HEK293 (cell line): ENCODE measurements around the gene FIP1L1.

Source experiments
- CTCF ChIA-PET: fragments of 350-600 bp; formaldehyde crosslinking; extraction: SDS; loops from one replicate; lab custom pipeline; 2021; ENCODE audit warnings: antibody characterized with exemption; lab: Yijun Ruan, JAX
- POLR2A ChIA-PET: fragments of 300-600 bp; formaldehyde crosslinking; extraction: SDS; loops from one replicate; lab custom pipeline; 2020; ENCODE audit warnings: antibody characterized with exemption, inconsistent platforms; lab: Yijun Ruan, JAX
- H3K27ac ChIP-seq: fragments of 200-500 bp; sonication (Bioruptor generic); 2 replicates; pipeline ENCODE4 v1.5.1; 2014; ENCODE audit warnings: low read depth, low read length, control low read depth, inconsistent platforms; ENCODE audit errors: extremely low read depth
- H3K36me3 ChIP-seq, 2 experiments: fragments of 200-500 bp in 1 of 2; sonication (Bioruptor generic) in 1 of 2; 1 replicate in 1 of 2; 2 replicates in 1 of 2; pipeline ENCODE4 v1.5.1; 2014 to 2017; ENCODE audit warnings: inconsistent platforms in 2 of 2, low read length in 2 of 2; ENCODE audit not compliant: control insufficient read depth in 2 of 2, insufficient read depth in 1 of 2
- H3K4me1 ChIP-seq: fragments of 200-500 bp; sonication (Bioruptor generic); 2 replicates; pipeline ENCODE4 v1.5.1; 2014; ENCODE audit warnings: mild to moderate bottlenecking, low read length, inconsistent platforms; ENCODE audit not compliant: control insufficient read depth, insufficient read depth
- H3K4me3 ChIP-seq: 2 replicates; pipeline ENCODE4 v1.5.1; 2011; ENCODE audit warnings: low read depth, mild to moderate bottlenecking, control low read depth, low read length, moderate library complexity
- H3K9me3 ChIP-seq: fragments of 200-500 bp; sonication (Bioruptor generic); 2 replicates; pipeline ENCODE4 v1.5.1; 2014; ENCODE audit warnings: low read depth, low read length, inconsistent platforms; ENCODE audit not compliant: control insufficient read depth, insufficient read depth
- ZBTB7A ChIP-seq: fragments of 450-650 bp; formaldehyde crosslinking; IDR thresholded peaks from 2 replicates; pipeline ENCODE4 v1.5.1; 2016; ENCODE audit warnings: low read depth, missing biosample characterization, missing genetic modification characterization
- ZFP69B ChIP-seq: fragments of 450-650 bp; formaldehyde crosslinking; IDR thresholded peaks from 2 replicates; pipeline ENCODE4 v1.5.1; 2016; ENCODE audit warnings: missing biosample characterization, missing genetic modification characterization
- ZNF138 ChIP-seq: fragments of 450-650 bp; formaldehyde crosslinking; IDR thresholded peaks from 2 replicates; pipeline ENCODE4 v1.5.1; 2016; ENCODE audit warnings: missing biosample characterization, missing genetic modification characterization, borderline replicate concordance
- ZNF16 ChIP-seq: fragments of 450-650 bp; formaldehyde crosslinking; IDR thresholded peaks from 2 replicates; pipeline ENCODE4 v1.5.1; 2016; ENCODE audit warnings: low read depth, missing biosample characterization, missing genetic modification characterization
- ZNF214 ChIP-seq: fragments of 450-650 bp; formaldehyde crosslinking; IDR thresholded peaks from 2 replicates; pipeline ENCODE4 v1.5.1; 2017; ENCODE audit warnings: missing biosample characterization, mild to moderate bottlenecking, missing genetic modification characterization, borderline replicate concordance
- ZNF23 ChIP-seq: fragments of 450-650 bp; formaldehyde crosslinking; IDR thresholded peaks from 2 replicates; pipeline ENCODE4 v1.5.1; 2016; ENCODE audit warnings: missing biosample characterization, missing genetic modification characterization, borderline replicate concordance
- ZNF24 ChIP-seq: fragments of 450-650 bp; formaldehyde crosslinking; IDR thresholded peaks from 2 replicates; pipeline ENCODE4 v1.5.1; 2016; ENCODE audit warnings: missing biosample characterization, missing genetic modification characterization
- ZNF302 ChIP-seq: fragments of 450-650 bp; formaldehyde crosslinking; IDR thresholded peaks from 2 replicates; pipeline ENCODE4 v1.5.1; 2016; ENCODE audit warnings: missing biosample characterization, missing genetic modification characterization, low read depth
- ZNF404 ChIP-seq: fragments of 450-650 bp; formaldehyde crosslinking; IDR thresholded peaks from 2 replicates; pipeline ENCODE4 v1.5.1; 2017; ENCODE audit warnings: missing biosample characterization, missing genetic modification characterization
- ZNF600 ChIP-seq: fragments of 450-650 bp; formaldehyde crosslinking; IDR thresholded peaks from 2 replicates; pipeline ENCODE4 v1.5.1; 2016; ENCODE audit warnings: missing biosample characterization, missing genetic modification characterization
- ZNF610 ChIP-seq: fragments of 450-650 bp; formaldehyde crosslinking; IDR thresholded peaks from 2 replicates; pipeline ENCODE4 v1.5.1; 2016; ENCODE audit warnings: missing biosample characterization, missing genetic modification characterization, borderline replicate concordance
- ZNF623 ChIP-seq: fragments of 450-650 bp; formaldehyde crosslinking; IDR thresholded peaks from 2 replicates; pipeline ENCODE4 v1.5.1; 2016; ENCODE audit warnings: missing biosample characterization, missing genetic modification characterization
- ZNF76 ChIP-seq: fragments of 450-650 bp; formaldehyde crosslinking; IDR thresholded peaks from 2 replicates; pipeline ENCODE4; 2016; ENCODE audit warnings: low read depth, missing biosample characterization, missing genetic modification characterization, borderline replicate concordance
- ZSCAN30 ChIP-seq: fragments of 450-650 bp; IDR thresholded peaks from 2 replicates; pipeline ENCODE4 v1.5.1; 2018; ENCODE audit warnings: missing biosample characterization, mild to moderate bottlenecking, missing genetic modification characterization, moderate library complexity
- TF ChIP-seq, protein P1 (sequence below): fragments of 450-650 bp; formaldehyde crosslinking; IDR thresholded peaks from 2 replicates; pipeline ENCODE4 v1.5.1; 2017; ENCODE audit warnings: missing biosample characterization, missing genetic modification characterization
- TF ChIP-seq, protein P2 (sequence below): fragments of 450-650 bp; formaldehyde crosslinking; IDR thresholded peaks from 2 replicates; pipeline ENCODE4 v1.5.1; 2016; ENCODE audit warnings: missing biosample characterization, missing genetic modification characterization, borderline replicate concordance
- TF ChIP-seq, protein P3 (sequence below): fragments of 450-650 bp; IDR thresholded peaks from 2 replicates; pipeline ENCODE4 v1.5.1; 2018; ENCODE audit warnings: missing biosample characterization, missing genetic modification characterization
- TF ChIP-seq, protein P4 (sequence below): fragments of 450-650 bp; formaldehyde crosslinking; conservative IDR thresholded peaks from 2 replicates; pipeline ENCODE4 v1.5.1; 2016; ENCODE audit warnings: low read depth, missing biosample characterization, missing genetic modification characterization
- TF ChIP-seq, protein P5 (sequence below): fragments of 450-650 bp; formaldehyde crosslinking; IDR thresholded peaks from 2 replicates; pipeline ENCODE4 v1.5.1; 2016; ENCODE audit warnings: missing biosample characterization, missing genetic modification characterization, borderline replicate concordance

The FIP1L1 gene

DNA sequence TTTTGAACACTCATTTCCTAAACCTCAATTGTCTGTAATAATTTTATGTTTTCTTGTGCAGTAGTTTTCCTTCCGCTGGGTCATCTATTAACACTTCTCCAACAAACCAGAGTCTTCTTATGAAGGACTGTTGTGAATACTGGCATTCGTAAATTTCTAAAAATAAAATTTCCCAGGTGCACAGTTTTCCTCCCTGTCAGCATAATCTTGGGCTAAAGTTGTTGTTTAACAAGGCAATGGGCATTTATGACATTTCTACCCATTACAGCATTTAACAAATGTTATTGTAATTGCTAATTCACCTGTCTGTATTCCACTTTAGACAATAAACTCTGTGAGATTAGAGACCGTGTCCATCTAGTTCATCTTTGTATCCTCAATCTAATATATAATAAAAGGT is 12.8 kb upstream of the FIP1L1 start (continued):
- TF ChIP-seq ZFP69B (tag by site-specific recombination): no peak
- no peak for TF ChIP-seq ZNF610
- no peak for TF ChIP-seq ZNF404 (tag by site-specific recombination)
- TF ChIP-seq ZSCAN30: no peak
- TF ChIP-seq, protein P1, sequence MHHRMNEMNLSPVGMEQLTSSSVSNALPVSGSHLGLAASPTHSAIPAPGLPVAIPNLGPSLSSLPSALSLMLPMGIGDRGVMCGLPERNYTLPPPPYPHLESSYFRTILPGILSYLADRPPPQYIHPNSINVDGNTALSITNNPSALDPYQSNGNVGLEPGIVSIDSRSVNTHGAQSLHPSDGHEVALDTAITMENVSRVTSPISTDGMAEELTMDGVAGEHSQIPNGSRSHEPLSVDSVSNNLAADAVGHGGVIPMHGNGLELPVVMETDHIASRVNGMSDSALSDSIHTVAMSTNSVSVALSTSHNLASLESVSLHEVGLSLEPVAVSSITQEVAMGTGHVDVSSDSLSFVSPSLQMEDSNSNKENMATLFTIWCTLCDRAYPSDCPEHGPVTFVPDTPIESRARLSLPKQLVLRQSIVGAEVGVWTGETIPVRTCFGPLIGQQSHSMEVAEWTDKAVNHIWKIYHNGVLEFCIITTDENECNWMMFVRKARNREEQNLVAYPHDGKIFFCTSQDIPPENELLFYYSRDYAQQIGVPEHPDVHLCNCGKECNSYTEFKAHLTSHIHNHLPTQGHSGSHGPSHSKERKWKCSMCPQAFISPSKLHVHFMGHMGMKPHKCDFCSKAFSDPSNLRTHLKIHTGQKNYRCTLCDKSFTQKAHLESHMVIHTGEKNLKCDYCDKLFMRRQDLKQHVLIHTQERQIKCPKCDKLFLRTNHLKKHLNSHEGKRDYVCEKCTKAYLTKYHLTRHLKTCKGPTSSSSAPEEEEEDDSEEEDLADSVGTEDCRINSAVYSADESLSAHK (tag by site-specific recombination): no peak
- no peak for TF ChIP-seq ZNF138 (tag by site-specific recombination)
- no peak for TF ChIP-seq ZNF302
- no peak for TF ChIP-seq ZBTB7A (tag by site-specific recombination)
- no peak for TF ChIP-seq ZNF214 (tag by site-specific recombination)
- TF ChIP-seq, protein P2, sequence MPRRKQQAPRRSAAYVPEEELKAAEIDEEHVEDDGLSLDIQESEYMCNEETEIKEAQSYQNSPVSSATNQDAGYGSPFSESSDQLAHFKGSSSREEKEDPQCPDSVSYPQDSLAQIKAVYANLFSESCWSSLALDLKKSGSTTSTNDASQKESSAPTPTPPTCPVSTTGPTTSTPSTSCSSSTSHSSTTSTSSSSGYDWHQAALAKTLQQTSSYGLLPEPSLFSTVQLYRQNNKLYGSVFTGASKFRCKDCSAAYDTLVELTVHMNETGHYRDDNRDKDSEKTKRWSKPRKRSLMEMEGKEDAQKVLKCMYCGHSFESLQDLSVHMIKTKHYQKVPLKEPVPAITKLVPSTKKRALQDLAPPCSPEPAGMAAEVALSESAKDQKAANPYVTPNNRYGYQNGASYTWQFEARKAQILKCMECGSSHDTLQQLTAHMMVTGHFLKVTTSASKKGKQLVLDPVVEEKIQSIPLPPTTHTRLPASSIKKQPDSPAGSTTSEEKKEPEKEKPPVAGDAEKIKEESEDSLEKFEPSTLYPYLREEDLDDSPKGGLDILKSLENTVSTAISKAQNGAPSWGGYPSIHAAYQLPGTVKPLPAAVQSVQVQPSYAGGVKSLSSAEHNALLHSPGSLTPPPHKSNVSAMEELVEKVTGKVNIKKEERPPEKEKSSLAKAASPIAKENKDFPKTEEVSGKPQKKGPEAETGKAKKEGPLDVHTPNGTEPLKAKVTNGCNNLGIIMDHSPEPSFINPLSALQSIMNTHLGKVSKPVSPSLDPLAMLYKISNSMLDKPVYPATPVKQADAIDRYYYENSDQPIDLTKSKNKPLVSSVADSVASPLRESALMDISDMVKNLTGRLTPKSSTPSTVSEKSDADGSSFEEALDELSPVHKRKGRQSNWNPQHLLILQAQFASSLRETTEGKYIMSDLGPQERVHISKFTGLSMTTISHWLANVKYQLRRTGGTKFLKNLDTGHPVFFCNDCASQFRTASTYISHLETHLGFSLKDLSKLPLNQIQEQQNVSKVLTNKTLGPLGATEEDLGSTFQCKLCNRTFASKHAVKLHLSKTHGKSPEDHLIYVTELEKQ (tag by site-specific recombination): no peak

DNA sequence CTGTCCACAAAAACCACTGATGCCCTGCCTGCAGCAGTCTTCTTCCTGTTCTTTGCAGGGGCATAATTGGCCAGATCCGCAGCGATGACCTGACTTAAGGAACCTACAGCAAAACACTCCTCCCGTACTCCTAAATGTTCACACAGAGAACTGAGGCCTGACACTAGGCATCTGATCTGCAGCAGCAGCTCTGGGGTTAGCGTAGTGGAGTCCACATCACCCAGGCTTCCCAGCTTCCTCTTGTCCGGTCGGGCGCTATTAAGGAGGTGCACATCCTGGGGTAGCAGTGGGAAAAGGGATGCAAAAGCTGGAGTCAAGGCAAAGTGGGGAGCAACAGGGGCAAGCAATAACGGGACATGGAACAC is 12.3 kb upstream of the FIP1L1 start:
- Histone ChIP-seq H3K27ac (no peak overlapping the region; the same call in 1 of the 2 replicates), H3K36me3 (no peaks in the 10 kb centered on the region), H3K4me1 (no peaks in the 10 kb centered on the region), H3K4me3 (peak overlapping the region; percentile 57), H3K9me3 (no peaks in the 10 kb centered on the region)
- CTCF ChIA-PET: no interaction called here
- POLR2A ChIA-PET: no interaction called here
- no peak for TF ChIP-seq ZNF24 (tag by site-specific recombination)
- TF ChIP-seq, protein P3, sequence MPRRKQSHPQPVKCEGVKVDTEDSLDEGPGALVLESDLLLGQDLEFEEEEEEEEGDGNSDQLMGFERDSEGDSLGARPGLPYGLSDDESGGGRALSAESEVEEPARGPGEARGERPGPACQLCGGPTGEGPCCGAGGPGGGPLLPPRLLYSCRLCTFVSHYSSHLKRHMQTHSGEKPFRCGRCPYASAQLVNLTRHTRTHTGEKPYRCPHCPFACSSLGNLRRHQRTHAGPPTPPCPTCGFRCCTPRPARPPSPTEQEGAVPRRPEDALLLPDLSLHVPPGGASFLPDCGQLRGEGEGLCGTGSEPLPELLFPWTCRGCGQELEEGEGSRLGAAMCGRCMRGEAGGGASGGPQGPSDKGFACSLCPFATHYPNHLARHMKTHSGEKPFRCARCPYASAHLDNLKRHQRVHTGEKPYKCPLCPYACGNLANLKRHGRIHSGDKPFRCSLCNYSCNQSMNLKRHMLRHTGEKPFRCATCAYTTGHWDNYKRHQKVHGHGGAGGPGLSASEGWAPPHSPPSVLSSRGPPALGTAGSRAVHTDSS (tag by site-specific recombination): no peak
- peak; percentile 76; the same call in 1 of the 2 replicates for TF ChIP-seq ZNF600 (tag by site-specific recombination)
- TF ChIP-seq ZNF23 (tag by site-specific recombination): no peak
- TF ChIP-seq, protein P4, sequence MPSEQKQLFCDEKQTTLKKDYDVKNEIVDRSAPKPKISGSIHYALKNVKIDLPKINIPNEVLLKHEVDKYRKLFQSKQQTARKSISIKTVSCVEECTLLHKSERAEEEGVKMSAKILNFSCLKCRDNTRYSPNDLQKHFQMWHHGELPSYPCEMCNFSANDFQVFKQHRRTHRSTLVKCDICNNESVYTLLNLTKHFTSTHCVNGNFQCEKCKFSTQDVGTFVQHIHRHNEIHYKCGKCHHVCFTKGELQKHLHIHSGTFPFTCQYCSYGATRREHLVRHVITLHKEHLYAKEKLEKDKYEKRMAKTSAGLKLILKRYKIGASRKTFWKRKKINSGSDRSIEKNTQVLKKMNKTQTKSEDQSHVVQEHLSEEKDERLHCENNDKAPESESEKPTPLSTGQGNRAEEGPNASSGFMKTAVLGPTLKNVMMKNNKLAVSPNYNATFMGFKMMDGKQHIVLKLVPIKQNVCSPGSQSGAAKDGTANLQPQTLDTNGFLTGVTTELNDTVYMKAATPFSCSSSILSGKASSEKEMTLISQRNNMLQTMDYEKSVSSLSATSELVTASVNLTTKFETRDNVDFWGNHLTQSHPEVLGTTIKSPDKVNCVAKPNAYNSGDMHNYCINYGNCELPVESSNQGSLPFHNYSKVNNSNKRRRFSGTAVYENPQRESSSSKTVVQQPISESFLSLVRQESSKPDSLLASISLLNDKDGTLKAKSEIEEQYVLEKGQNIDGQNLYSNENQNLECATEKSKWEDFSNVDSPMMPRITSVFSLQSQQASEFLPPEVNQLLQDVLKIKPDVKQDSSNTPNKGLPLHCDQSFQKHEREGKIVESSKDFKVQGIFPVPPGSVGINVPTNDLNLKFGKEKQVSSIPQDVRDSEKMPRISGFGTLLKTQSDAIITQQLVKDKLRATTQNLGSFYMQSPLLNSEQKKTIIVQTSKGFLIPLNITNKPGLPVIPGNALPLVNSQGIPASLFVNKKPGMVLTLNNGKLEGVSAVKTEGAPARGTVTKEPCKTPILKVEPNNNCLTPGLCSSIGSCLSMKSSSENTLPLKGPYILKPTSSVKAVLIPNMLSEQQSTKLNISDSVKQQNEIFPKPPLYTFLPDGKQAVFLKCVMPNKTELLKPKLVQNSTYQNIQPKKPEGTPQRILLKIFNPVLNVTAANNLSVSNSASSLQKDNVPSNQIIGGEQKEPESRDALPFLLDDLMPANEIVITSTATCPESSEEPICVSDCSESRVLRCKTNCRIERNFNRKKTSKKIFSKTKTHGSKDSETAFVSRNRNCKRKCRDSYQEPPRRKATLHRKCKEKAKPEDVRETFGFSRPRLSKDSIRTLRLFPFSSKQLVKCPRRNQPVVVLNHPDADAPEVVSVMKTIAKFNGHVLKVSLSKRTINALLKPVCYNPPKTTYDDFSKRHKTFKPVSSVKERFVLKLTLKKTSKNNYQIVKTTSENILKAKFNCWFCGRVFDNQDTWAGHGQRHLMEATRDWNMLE (tag by site-specific recombination): no peak
- TF ChIP-seq, protein P5, sequence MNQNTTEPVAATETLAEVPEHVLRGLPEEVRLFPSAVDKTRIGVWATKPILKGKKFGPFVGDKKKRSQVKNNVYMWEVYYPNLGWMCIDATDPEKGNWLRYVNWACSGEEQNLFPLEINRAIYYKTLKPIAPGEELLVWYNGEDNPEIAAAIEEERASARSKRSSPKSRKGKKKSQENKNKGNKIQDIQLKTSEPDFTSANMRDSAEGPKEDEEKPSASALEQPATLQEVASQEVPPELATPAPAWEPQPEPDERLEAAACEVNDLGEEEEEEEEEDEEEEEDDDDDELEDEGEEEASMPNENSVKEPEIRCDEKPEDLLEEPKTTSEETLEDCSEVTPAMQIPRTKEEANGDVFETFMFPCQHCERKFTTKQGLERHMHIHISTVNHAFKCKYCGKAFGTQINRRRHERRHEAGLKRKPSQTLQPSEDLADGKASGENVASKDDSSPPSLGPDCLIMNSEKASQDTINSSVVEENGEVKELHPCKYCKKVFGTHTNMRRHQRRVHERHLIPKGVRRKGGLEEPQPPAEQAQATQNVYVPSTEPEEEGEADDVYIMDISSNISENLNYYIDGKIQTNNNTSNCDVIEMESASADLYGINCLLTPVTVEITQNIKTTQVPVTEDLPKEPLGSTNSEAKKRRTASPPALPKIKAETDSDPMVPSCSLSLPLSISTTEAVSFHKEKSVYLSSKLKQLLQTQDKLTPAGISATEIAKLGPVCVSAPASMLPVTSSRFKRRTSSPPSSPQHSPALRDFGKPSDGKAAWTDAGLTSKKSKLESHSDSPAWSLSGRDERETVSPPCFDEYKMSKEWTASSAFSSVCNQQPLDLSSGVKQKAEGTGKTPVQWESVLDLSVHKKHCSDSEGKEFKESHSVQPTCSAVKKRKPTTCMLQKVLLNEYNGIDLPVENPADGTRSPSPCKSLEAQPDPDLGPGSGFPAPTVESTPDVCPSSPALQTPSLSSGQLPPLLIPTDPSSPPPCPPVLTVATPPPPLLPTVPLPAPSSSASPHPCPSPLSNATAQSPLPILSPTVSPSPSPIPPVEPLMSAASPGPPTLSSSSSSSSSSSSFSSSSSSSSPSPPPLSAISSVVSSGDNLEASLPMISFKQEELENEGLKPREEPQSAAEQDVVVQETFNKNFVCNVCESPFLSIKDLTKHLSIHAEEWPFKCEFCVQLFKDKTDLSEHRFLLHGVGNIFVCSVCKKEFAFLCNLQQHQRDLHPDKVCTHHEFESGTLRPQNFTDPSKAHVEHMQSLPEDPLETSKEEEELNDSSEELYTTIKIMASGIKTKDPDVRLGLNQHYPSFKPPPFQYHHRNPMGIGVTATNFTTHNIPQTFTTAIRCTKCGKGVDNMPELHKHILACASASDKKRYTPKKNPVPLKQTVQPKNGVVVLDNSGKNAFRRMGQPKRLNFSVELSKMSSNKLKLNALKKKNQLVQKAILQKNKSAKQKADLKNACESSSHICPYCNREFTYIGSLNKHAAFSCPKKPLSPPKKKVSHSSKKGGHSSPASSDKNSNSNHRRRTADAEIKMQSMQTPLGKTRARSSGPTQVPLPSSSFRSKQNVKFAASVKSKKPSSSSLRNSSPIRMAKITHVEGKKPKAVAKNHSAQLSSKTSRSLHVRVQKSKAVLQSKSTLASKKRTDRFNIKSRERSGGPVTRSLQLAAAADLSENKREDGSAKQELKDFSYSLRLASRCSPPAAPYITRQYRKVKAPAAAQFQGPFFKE: no peak
- TF ChIP-seq ZNF76 (tag by site-specific recombination): peak; percentile 65; the same call in 1 of the 2 replicates
- no peak for TF ChIP-seq ZNF16 (tag by site-specific recombination)
- TF ChIP-seq ZNF623: no peak
